ENCODE measurements around the gene BANK1.

Gene BANK1

DNA sequence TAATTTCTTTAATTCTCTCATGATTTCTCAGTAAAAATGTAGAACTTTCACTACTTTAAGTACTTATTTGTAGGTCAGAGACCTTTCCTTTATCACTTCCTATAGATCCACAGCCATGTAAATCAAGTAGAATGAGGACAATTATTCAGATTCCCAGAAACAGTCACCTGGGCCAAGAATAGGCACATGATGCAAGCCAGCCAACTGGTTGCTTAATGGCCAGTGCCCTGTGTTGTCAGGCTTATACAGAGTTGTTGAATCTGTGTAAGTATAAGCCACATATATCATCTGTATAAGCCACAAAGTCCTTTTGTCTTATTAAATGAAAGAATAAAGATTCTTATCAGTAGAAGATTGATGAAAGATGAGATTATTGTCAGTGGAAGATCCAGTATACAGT is 5.2 kb downstream of the BANK1 start:
- Histone ChIP-seq H3K27me3 (ENCODE audit: insufficient read depth, low read length) (no peaks in the 10 kb centered on the region), H3K27ac (ENCODE audit: low read depth, low read length, poor library complexity, severe bottlenecking) (no peak overlapping the region), H3K4me3 (ENCODE audit: low read depth, low read length, poor library complexity, severe bottlenecking) (no peak overlapping the region), H2AFZ (ENCODE audit: low read length) (no peak overlapping the region), H3K79me2 (ENCODE audit: insufficient read depth, low read length) (no peaks in the 10 kb centered on the region), H3K4me2 (ENCODE audit: low read length) (no peak overlapping the region), H3F3A (ENCODE audit: insufficient read depth, low read length) (no peaks in the 10 kb centered on the region), H3K9ac (ENCODE audit: low read length) (no peak overlapping the region), H4K20me1 (ENCODE audit: insufficient read depth, low read length) (no peaks in the 10 kb centered on the region), H3K36me3 (ENCODE audit: insufficient read depth, low read length) (no peaks in the 10 kb centered on the region), H3K9me3 (ENCODE audit: low read length) (0 out of 2 replicates have a peak, but pooled peaks cover 3% of the 10 kb centered on the region), H3K4me1 (ENCODE audit: insufficient read depth, low read length, severe bottlenecking) (peaks cover 54% of the 10 kb centered on the region), H3K9me2 (ENCODE audit: low read depth, low read length) (no peaks in the 10 kb centered on the region)
- TF ChIP-seq, protein P1, sequence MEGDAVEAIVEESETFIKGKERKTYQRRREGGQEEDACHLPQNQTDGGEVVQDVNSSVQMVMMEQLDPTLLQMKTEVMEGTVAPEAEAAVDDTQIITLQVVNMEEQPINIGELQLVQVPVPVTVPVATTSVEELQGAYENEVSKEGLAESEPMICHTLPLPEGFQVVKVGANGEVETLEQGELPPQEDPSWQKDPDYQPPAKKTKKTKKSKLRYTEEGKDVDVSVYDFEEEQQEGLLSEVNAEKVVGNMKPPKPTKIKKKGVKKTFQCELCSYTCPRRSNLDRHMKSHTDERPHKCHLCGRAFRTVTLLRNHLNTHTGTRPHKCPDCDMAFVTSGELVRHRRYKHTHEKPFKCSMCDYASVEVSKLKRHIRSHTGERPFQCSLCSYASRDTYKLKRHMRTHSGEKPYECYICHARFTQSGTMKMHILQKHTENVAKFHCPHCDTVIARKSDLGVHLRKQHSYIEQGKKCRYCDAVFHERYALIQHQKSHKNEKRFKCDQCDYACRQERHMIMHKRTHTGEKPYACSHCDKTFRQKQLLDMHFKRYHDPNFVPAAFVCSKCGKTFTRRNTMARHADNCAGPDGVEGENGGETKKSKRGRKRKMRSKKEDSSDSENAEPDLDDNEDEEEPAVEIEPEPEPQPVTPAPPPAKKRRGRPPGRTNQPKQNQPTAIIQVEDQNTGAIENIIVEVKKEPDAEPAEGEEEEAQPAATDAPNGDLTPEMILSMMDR (IDR thresholded peaks at IDR 0.05; ENCODE audit: low read length) = no peak
- TF ChIP-seq EZH2 (IDR thresholded peaks at IDR 0.05; ENCODE audit: borderline replicate concordance, low read length) = no peak

DNA sequence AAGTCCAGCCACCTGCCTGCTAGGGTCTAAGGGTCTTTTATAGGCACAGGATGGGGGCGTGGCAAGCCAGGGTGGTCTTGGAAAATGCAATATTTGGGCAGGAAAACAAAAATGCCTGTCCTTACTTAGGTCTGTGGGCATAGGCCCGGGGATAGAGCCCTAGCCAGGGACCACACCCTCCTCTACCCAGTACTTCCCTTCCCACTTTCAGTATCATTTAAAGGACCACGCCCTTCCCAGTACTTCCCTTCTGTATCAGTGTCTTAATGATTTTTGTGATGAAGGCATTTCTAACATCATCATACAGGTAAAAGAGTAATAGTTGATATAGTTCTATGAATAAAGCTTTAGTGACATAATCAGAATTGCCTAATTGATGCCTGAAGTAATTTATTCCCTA is 11.4 kb downstream of the BANK1 start:
- Histone ChIP-seq H3K4me1 (ENCODE audit: insufficient read depth, low read length, severe bottlenecking) (peaks cover 45% of the 10 kb centered on the region), H3K4me3 (ENCODE audit: low read depth, low read length, poor library complexity, severe bottlenecking) (no peak overlapping the region), H3K9me3 (ENCODE audit: low read length) (0 out of 2 replicates have a peak, but pooled peaks cover 3% of the 10 kb centered on the region), H3K27ac (ENCODE audit: low read depth, low read length, poor library complexity, severe bottlenecking) (peak overlapping the region; percentile 29), H3F3A (ENCODE audit: insufficient read depth, low read length) (no peaks in the 10 kb centered on the region), H3K27me3 (ENCODE audit: insufficient read depth, low read length) (no peaks in the 10 kb centered on the region), H3K9me2 (ENCODE audit: low read depth, low read length) (no peaks in the 10 kb centered on the region), H3K4me2 (ENCODE audit: low read length) (no peak overlapping the region), H3K79me2 (ENCODE audit: insufficient read depth, low read length) (no peaks in the 10 kb centered on the region), H3K9ac (ENCODE audit: low read length) (no peak overlapping the region), H2AFZ (ENCODE audit: low read length) (no peak overlapping the region), H4K20me1 (ENCODE audit: insufficient read depth, low read length) (no peaks in the 10 kb centered on the region), H3K36me3 (ENCODE audit: insufficient read depth, low read length) (no peaks in the 10 kb centered on the region)
- no peak for TF ChIP-seq EZH2 (IDR thresholded peaks at IDR 0.05; ENCODE audit: borderline replicate concordance, low read length)
- TF ChIP-seq, protein P1 (IDR thresholded peaks at IDR 0.05; ENCODE audit: low read length) = no peak

DNA sequence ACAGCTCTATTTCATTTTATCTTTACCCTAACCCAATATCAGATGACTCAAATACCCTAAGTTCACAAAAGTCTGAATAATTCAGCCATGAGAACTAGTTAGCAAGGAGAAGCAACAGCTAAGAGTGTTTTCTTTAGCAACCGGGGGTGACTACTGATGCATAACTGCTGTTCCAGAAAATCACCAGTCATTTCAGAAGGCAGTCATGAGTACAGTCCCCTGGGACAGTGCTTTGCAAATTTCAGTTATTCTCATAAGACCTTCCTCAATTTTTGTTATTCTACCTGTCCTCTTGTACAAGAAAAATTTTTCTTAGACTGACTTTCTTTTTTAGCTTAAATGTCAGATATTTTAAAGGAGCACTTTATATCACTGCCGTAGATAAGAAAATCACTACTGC is 16.4 kb downstream of the BANK1 start:
- Histone ChIP-seq H3K36me3 (ENCODE audit: insufficient read depth, low read length) (no peaks in the 10 kb centered on the region), H3F3A (ENCODE audit: insufficient read depth, low read length) (peaks cover 5% of the 10 kb centered on the region; the same call in 1 of the 2 replicates), H3K4me1 (ENCODE audit: insufficient read depth, low read length, severe bottlenecking) (peaks cover 83% of the 10 kb centered on the region), H3K9me3 (ENCODE audit: low read length) (no peaks in the 10 kb centered on the region), H3K79me2 (ENCODE audit: insufficient read depth, low read length) (no peaks in the 10 kb centered on the region), H4K20me1 (ENCODE audit: insufficient read depth, low read length) (no peaks in the 10 kb centered on the region), H3K4me2 (ENCODE audit: low read length) (peak overlapping the region; percentile 75), H3K27ac (ENCODE audit: low read depth, low read length, poor library complexity, severe bottlenecking) (peak overlapping the region; percentile 99), H3K9ac (ENCODE audit: low read length) (peak overlapping the region; percentile 68), H3K27me3 (ENCODE audit: insufficient read depth, low read length) (no peaks in the 10 kb centered on the region), H2AFZ (ENCODE audit: low read length) (no peak overlapping the region), H3K9me2 (ENCODE audit: low read depth, low read length) (no peaks in the 10 kb centered on the region), H3K4me3 (ENCODE audit: low read depth, low read length, poor library complexity, severe bottlenecking) (peak overlapping the region; percentile 46)
- no peak for TF ChIP-seq EZH2 (IDR thresholded peaks at IDR 0.05; ENCODE audit: borderline replicate concordance, low read length)
- TF ChIP-seq, protein P1 (IDR thresholded peaks at IDR 0.05; ENCODE audit: low read length) = peak; percentile 14; the same call in 1 of the 2 replicates

Measured in OCI-LY1 (cell line).